ENCODE data around the gene KCNIP3.
"Not testable (repeated sequence)": the region's sequence is repeated elsewhere in the genome, so short reads cannot be mapped to it uniquely, and the experiment has no call there.

GRCh38 chr2:95404676-95405075 is 107.5 kb downstream of the KCNIP3 start:
- not testable (repeated sequence) for TF ChIP-seq ELF4, ARNT (IDR thresholded peaks at IDR 0.05)
